Esophagus muscularis mucosa (tissue), 4 donors: ENCODE results near the gene WWOX.

Experiments
- CTCF ChIP-seq, 3 experiments: fragments of 200-600 bp in 2 of 3; fragments of 450-650 bp in 1 of 3; sonication (generic) in 2 of 3; IDR thresholded peaks; one replicate each; pipeline ENCODE4 v1.5.1; 2017 to 2019; ENCODE audit warnings: antibody characterized with exemption in 3 of 3, mild to moderate bottlenecking in 2 of 3, moderate library complexity in 1 of 3
- EP300 ChIP-seq: sonication (generic); formaldehyde crosslinking; IDR thresholded peaks from one replicate; pipeline ENCODE4 v1.6.1; 2017; ENCODE audit warnings: antibody characterized with exemption
- POLR2A ChIP-seq: fragments of 450-650 bp; IDR thresholded peaks from one replicate; pipeline ENCODE4 v1.6.1; 2017; ENCODE audit warnings: antibody characterized with exemption, moderate library complexity, mild to moderate bottlenecking, low read depth
- POLR2AphosphoS5 ChIP-seq, 2 donors: sonication (generic); formaldehyde crosslinking; IDR thresholded peaks; one replicate each; pipeline ENCODE4 v1.6.1; 2017; ENCODE audit warnings: antibody characterized with exemption in 2 of 2

GRCh38 chr16:78647491-78647890 lies 548.0 kb downstream of the WWOX start:
- TF ChIP-seq POLR2A (no peak), CTCF (IDR thresholded peaks at IDR 0.05) (no peak), POLR2AphosphoS5 (IDR thresholded peaks at IDR 0.05) (no peak), EP300 (no peak)
